GM21528 (cell line): ENCODE results near the gene PRAMEF12.
"Not testable (repeated sequence)": the region's sequence is repeated elsewhere in the genome, so short reads cannot be mapped to it uniquely, and the experiment has no call there.

Source experiments
- ATAC-seq: cut with Tn5 transposase; IDR thresholded peaks from one replicate; pipeline ENCODE4 v1.9.1; 2021; ENCODE audit warnings: mild to moderate bottlenecking, moderate library complexity; ENCODE audit not compliant: unreplicated experiment, low FRiP score

Gene PRAMEF12

GRCh38 chr1:12773438-12773837 is at the start of gene PRAMEF12:
PRAMEF12 (plus strand) TSS chr1:12773738; CDS start chr1:12774868, 1,130 bp downstream.
- ATAC-seq, result no peak

- no peak for ATAC-seq
These were observed 45.1 kb upstream of the PRAMEF12 start for GRCh38 chr1:12728391-12728790.

GRCh38 chr1:12730156-12730555 is 43.4 kb upstream of the PRAMEF12 start:
- no peak for ATAC-seq

GRCh38 chr1:12731084-12731483 is 42.5 kb upstream of the PRAMEF12 start:
- not testable (repeated sequence) for ATAC-seq

- no peak for ATAC-seq
These were observed 38.9 kb upstream of the PRAMEF12 start for GRCh38 chr1:12734651-12735050.

GRCh38 chr1:12738934-12739333 is 34.6 kb upstream of the PRAMEF12 start:
- no peak for ATAC-seq

- no peak for ATAC-seq
These were observed 33.9 kb upstream of the PRAMEF12 start for GRCh38 chr1:12739613-12740012.

- ATAC-seq, result no peak
These were observed 31.6 kb upstream of the PRAMEF12 start for GRCh38 chr1:12741946-12742345.

GRCh38 chr1:12745126-12745991 is 28.2 kb upstream of the PRAMEF12 start:
- ATAC-seq, result no peak

- no peak for ATAC-seq
These were observed 27.6 kb upstream of the PRAMEF12 start, which contains the start of gene CFAP107 for GRCh38 chr1:12745992-12746323. CFAP107 (plus strand) TSS chr1:12746200; CDS start chr1:12746431, 231 bp downstream.

- ATAC-seq, result no peak
These were observed 24.7 kb upstream of the PRAMEF12 start for GRCh38 chr1:12748778-12749355.

- no peak for ATAC-seq
These were observed 18.8 kb upstream of the PRAMEF12 start for GRCh38 chr1:12754738-12755137.

- ATAC-seq, result no peak
These were observed 17.3 kb upstream of the PRAMEF12 start for GRCh38 chr1:12756273-12756672.

- ATAC-seq, result no peak
These were observed 16.6 kb upstream of the PRAMEF12 start for GRCh38 chr1:12756768-12757413.

- no peak for ATAC-seq
These were observed 15.7 kb upstream of the PRAMEF12 start for GRCh38 chr1:12757836-12758235.

GRCh38 chr1:12760256-12760795 is 13.2 kb upstream of the PRAMEF12 start:
- ATAC-seq, result no peak

- no peak for ATAC-seq
These were observed 11.8 kb upstream of the PRAMEF12 start for GRCh38 chr1:12761781-12762180.

- no peak for ATAC-seq
These were observed 10.8 kb upstream of the PRAMEF12 start for GRCh38 chr1:12762766-12763165.

- no peak for ATAC-seq
These were observed 10.1 kb upstream of the PRAMEF12 start for GRCh38 chr1:12763479-12763878.

GRCh38 chr1:12764016-12764415 is 9.5 kb upstream of the PRAMEF12 start:
- no peak for ATAC-seq

GRCh38 chr1:12769031-12769430 is 4.5 kb upstream of the PRAMEF12 start:
- no peak for ATAC-seq
